Common myeloid progenitor, CD34-positive (primary cell): ENCODE results near the gene CLEC2B. TPM values are rescaled to one million over a fixed set of nuclear protein-coding genes. Genes with fewer than 3 reads are reported as not detected.

Experiments used
- CTCF ChIA-PET: fragments of 350-600 bp; sonication (Branson Sonifier 250); formaldehyde crosslinking; loops from one replicate; lab custom pipeline; 2021; ENCODE audit warnings: antibody characterized with exemption; lab: Charles Lee
- POLR2A ChIA-PET: fragments of 350-600 bp; sonication (Branson Sonifier 250); formaldehyde crosslinking; loops from one replicate; lab custom pipeline; 2021; ENCODE audit warnings: antibody characterized with exemption; lab: Charles Lee
- DNase-seq, 3 donors: peaks; one replicate each; pipeline versions ENCODE4 v3.0.0 to v3.0.0-alpha.2; 2013
- H3K27ac ChIP-seq, 2 experiments: 1 replicate in 1 of 2; 2 replicates in 1 of 2; pipeline ENCODE4 v1.7.0; 2013; ENCODE audit warnings: inconsistent platforms in 2 of 2, low read length in 2 of 2, mild to moderate bottlenecking in 2 of 2, low read depth in 1 of 2, moderate library complexity in 1 of 2; ENCODE audit not compliant: severe bottlenecking in 2 of 2, insufficient read depth in 1 of 2, poor library complexity in 1 of 2
- H3K27me3 ChIP-seq, 5 experiments: replicated peaks in 2 of 5; 1 replicate in 3 of 5; 2 replicates in 2 of 5; pipeline versions ENCODE4 v1.6.1 to v1.7.0; 2013; ENCODE audit warnings: low read length in 4 of 5, mild to moderate bottlenecking in 2 of 5, moderate library complexity in 2 of 5, inconsistent platforms in 1 of 5; ENCODE audit not compliant: insufficient read depth in 5 of 5, control insufficient read depth in 4 of 5
- H3K36me3 ChIP-seq, 4 experiments: 1 replicate in 2 of 4; 2 replicates in 2 of 4; pipeline versions ENCODE4 v1.6.1 to v1.7.0; 2013; ENCODE audit warnings: low read length in 3 of 4, control low read depth in 1 of 4, mild to moderate bottlenecking in 1 of 4; ENCODE audit not compliant: control insufficient read depth in 4 of 4, insufficient read depth in 4 of 4
- H3K4me1 ChIP-seq, 4 experiments: 1 replicate in 3 of 4; 2 replicates in 1 of 4; pipeline versions ENCODE4 v1.6.1 to v1.7.1; 2013; ENCODE audit warnings: low read length in 3 of 4, mild to moderate bottlenecking in 3 of 4, control low read depth in 1 of 4, inconsistent platforms in 1 of 4, moderate library complexity in 1 of 4; ENCODE audit not compliant: control insufficient read depth in 4 of 4, insufficient read depth in 4 of 4; ENCODE audit errors: control extremely low read depth in 1 of 4
- H3K4me3 ChIP-seq, 7 experiments: 1 replicate in 4 of 7; 2 replicates in 3 of 7; pipeline versions ENCODE4 v1.5.1 to v1.7.0; 2013; ENCODE audit warnings: mild to moderate bottlenecking in 7 of 7, low read length in 6 of 7, moderate library complexity in 6 of 7, inconsistent platforms in 2 of 7, low read depth in 2 of 7, control low read depth in 1 of 7; ENCODE audit not compliant: insufficient read depth in 4 of 7, control insufficient read depth in 1 of 7; ENCODE audit errors: extremely low read depth in 1 of 7
- H3K9me3 ChIP-seq, 5 experiments: 1 replicate in 4 of 5; 2 replicates in 1 of 5; pipeline versions ENCODE4 v1.6.1 to v1.7.1; 2013; ENCODE audit warnings: low read length in 4 of 5, mild to moderate bottlenecking in 2 of 5, inconsistent platforms in 1 of 5, low read depth in 1 of 5, moderate library complexity in 1 of 5; ENCODE audit not compliant: control insufficient read depth in 4 of 5, insufficient read depth in 2 of 5; ENCODE audit errors: control extremely low read depth in 1 of 5
- WGBS: methylation state at CpG from one replicate; pipeline ENCODE4 v1.1.5; 2013; ENCODE audit not compliant: insufficient coverage; 5-methylcytosine and 5-hydroxymethylcytosine counted together
- polyA plus RNA-seq: library from polyadenylated mRNA; unstranded; fragments of 120-200 nt; gene quantifications from one replicate; pipeline ENCODE4 v1.2.1, GENCODE V29; 2013

Gene CLEC2B
- 212 TPM for polyA plus RNA-seq

DNA sequence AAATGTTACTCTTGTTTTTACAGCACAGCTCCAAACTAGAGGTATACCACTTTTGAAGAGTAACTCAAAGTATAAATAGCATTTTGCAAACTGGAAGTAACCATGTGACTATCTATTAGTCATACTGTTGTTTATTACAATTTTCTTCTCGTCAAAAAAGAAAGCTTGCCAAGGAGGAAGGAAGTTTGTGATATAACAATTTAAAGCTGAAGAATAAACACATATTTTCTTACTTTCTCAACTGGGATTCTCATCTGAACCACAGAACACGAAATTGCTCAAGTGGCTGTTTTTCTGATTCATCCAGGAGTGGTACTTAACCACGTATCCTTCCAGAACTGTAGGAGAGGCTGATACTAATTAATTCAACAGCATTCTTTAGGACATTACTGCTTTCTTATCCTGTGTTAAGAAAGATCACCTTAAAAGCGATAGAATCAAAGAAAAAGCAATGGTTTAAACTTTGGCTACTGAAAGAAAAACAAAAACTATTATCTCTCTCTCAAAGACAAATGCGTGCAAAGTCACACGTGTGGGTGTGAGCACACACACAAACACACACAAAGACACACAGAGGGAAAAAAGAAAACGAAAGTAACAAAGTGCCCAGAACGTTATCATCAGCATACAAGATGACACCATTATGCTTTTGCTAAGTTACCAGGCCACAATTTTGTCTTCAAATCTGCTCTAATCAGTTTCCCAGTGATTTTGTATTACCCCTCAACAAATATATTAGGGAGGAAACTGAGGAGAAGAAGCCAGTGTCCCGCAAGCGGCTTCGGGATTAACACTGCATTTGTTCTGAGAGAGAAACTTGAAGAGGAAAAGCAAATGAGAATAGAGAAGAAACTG lies at the start of gene CLEC2B:
Gene CLEC2B, minus strand, starts transcription at position 48 of the 855 bp plus-strand sequence.
- H3K4me3 ChIP-seq, result peak within 1 kb of the TSS in 6 of 7 experiments; percentile 71 to 99 (median 86)
- peak; percentile 69 to 93 (median 88) for DNase-seq

DNA sequence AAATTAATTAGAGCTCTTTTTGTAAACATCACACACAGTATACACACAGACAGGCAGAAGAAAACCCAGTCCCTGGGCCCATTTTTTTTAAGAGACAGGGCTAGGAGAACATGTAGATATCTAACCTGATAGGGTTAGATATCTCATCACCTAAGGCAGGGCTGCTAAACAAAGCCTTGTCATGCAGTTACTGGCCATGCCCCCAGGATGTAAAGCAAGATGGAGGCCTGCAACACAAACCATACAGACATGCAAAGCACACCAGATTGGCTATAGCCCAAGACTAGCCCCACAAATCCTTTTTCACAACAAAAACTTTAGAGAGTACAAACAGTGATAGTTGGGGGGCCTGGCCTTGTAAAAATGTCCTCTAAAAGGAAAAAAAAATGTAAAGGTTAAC lies 42.6 kb upstream of the CLEC2B start:
- CTCF ChIA-PET, result no interaction called here
- POLR2A ChIA-PET, result no interaction called here

More for the DNA sequence above, at the start of gene CLEC2B:
- peak within 1 kb of the TSS; percentile 94 to 98 for H3K27ac ChIP-seq
- no peaks in the 10 kb centered on the region for H3K27me3 ChIP-seq
- peaks cover 0 to 2% (median 0%) of the 10 kb centered on the region in 4 experiments for H3K36me3 ChIP-seq
- POLR2A ChIA-PET, result no interaction called here
- H3K4me1 ChIP-seq, result peaks cover 17 to 39% (median 31%) of the 10 kb centered on the region in 4 experiments
- CTCF ChIA-PET, result interaction anchor here (0.8 to 1.9 kb wide), 2 partner anchors 35 to 55 kb away, joined by 3 to 7 read pairs; no protein-coding TSS in a partner anchor
- H3K9me3 ChIP-seq, result no peaks in the 10 kb centered on the region
- WGBS, result 0% methylated on average over 2 of the region's 11 CpGs

DNA sequence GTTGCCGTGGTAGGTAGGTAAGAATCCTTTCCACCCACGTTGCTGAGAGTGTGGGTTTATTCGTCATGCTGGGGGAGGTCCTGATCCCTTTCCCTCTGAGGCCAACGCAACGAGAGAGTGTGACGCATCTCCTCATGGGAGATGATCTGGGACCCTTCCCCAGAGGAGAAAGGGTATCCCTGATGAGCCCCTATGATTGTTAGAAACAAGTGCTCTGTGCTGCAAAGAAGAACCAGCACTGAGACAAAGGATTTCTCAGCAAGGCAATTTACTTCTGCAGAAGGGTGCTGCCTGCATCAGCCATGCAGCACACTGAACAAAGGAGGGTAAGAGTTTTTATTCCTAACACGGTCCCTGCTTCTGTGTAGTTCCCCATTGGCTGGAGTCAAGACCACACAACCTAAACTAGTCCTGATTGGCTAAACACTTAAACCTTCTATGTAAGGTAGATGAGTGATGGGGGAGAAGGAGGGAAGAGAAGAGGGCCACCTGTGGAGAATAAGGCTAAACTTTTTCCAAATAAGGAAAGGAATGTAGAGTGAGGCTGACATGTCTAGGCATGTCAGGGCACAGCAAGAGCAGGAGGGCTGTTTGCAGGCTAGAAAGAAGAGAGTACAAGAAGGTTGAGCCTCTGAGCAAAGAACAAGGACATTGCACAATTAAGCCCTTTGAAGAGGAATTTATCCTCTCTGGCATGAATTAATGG lies 41.7 kb upstream of the CLEC2B start:
- ChIA-PET CTCF (no interaction called here), POLR2A (no interaction called here)
- Histone ChIP-seq H3K4me1 (peaks cover 0 to 13% (median 3%) of the 10 kb centered on the region in 4 experiments), H3K27me3 (no peaks in the 10 kb centered on the region), H3K9me3 (peaks cover 4 to 54% (median 23%) of the 10 kb centered on the region in 5 experiments), H3K27ac (no peak overlapping the region), H3K36me3 (no peaks in the 10 kb centered on the region), H3K4me3 (no peak overlapping the region)
- WGBS, result 100% methylated on average over 2 of the region's 7 CpGs
- DNase-seq, result no peak

More for the DNA sequence above, 42.6 kb upstream of the CLEC2B start:
- Histone ChIP-seq H3K27ac (no peak overlapping the region), H3K4me3 (no peak overlapping the region), H3K27me3 (no peaks in the 10 kb centered on the region), H3K4me1 (peaks cover 0 to 7% (median 2%) of the 10 kb centered on the region in 4 experiments), H3K9me3 (peaks cover 4 to 54% (median 23%) of the 10 kb centered on the region in 5 experiments), H3K36me3 (no peaks in the 10 kb centered on the region)
- DNase-seq, result no peak

DNA sequence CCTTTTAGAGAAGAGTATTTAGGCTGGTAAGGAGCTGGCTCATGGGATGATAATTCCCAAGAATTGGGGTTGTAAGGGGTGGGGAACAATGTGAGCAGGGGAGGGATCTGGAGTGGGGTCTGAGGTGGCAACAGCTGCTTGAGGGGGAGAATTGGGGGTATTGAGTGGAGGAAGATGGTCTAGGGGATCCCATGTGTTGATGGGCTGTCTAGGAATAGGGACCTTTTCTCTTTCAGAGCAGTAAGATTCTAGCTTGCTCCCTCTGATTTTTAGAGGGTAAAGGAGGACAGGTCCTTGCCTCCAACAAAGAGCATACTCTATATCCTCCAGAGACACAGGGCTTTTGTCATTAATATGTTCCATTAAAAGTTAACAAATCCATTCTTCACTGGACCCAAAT lies 40.6 kb upstream of the CLEC2B start:
- H3K4me1 ChIP-seq, result peaks cover 0 to 13% (median 3%) of the 10 kb centered on the region in 4 experiments
- peaks cover 4 to 58% (median 23%) of the 10 kb centered on the region in 5 experiments for H3K9me3 ChIP-seq
- ChIA-PET POLR2A (no interaction called here), CTCF (interaction anchor here (0.6 to 1.4 kb wide), 6 partner anchors 22 to 266 kb away, joined by 3 read pairs; no protein-coding TSS in a partner anchor)
- H3K27me3 ChIP-seq, result no peaks in the 10 kb centered on the region
- no peaks in the 10 kb centered on the region for H3K36me3 ChIP-seq
- H3K27ac ChIP-seq, result no peak overlapping the region
- DNase-seq, result no peak
- H3K4me3 ChIP-seq, result no peak overlapping the region

DNA sequence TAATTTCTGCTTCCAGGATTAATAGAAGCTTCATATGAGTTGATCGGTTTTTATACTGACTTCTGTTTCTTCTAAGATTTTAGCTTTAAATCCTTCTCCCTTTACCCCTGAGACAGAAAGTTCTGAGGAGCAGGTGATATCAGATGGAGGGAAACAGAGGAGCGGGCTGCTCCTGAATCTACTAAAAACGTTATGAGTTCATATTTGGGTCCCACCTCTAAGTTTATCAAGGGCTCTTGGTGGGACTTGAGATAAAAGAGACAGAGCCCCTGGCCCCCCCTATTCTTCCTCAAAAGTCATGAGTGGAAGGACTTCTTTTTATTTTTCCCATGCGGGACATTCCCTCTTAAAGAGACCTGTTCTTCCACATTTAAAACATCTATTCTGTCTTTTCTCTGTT lies 39.2 kb upstream of the CLEC2B start:
- peaks cover 4 to 66% (median 25%) of the 10 kb centered on the region in 5 experiments for H3K9me3 ChIP-seq
- CTCF ChIA-PET, result interaction anchor here (1.4 to 1.9 kb wide), 3 partner anchors 32 to 94 kb away, joined by 3 to 6 read pairs (median 3); no protein-coding TSS in a partner anchor
- H3K27me3 ChIP-seq, result no peaks in the 10 kb centered on the region
- POLR2A ChIA-PET, result no interaction called here
- H3K36me3 ChIP-seq, result no peaks in the 10 kb centered on the region
- 86% methylated on average over 3 of the region's 4 CpGs for WGBS
- peaks cover 0 to 13% (median 3%) of the 10 kb centered on the region in 4 experiments for H3K4me1 ChIP-seq
- no peak overlapping the region for H3K27ac ChIP-seq
- no peak for DNase-seq
- H3K4me3 ChIP-seq, result no peak overlapping the region

DNA sequence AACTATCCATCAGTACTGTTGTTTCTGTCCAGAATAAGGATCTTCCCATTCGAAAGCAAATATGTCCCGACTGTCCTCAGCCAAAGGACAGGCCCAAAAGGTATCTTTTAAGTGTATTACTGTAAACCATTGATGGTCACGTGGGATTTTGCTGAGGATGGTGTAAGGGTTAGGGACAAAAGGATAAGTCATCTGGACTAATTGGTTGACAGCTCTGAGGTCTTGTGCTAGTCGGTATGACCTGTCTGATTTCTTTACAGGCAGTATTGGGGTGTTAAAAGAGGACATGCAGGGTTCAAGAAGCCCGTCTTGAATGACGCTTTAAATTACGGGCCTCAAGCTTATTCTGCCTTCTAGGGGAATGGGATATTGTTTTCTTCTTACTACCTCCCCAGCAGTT lies 38.6 kb upstream of the CLEC2B start:
- H3K4me3 ChIP-seq, result no peak overlapping the region
- WGBS, result 100% methylated on average over 3 of the region's 7 CpGs
- H3K27me3 ChIP-seq, result no peaks in the 10 kb centered on the region
- POLR2A ChIA-PET, result no interaction called here
- DNase-seq, result no peak
- peaks cover 0 to 13% (median 3%) of the 10 kb centered on the region in 4 experiments for H3K4me1 ChIP-seq
- peaks cover 4 to 67% (median 25%) of the 10 kb centered on the region in 5 experiments for H3K9me3 ChIP-seq
- CTCF ChIA-PET, result interaction anchor here (1.0 to 1.9 kb wide), 4 partner anchors 9 to 94 kb away, joined by 3 to 6 read pairs (median 3); no protein-coding TSS in a partner anchor
- no peaks in the 10 kb centered on the region for H3K36me3 ChIP-seq
- H3K27ac ChIP-seq, result no peak overlapping the region
